Body of pancreas (tissue), 4 donors: Measurements from ENCODE around the gene VAV2. TPM values are rescaled to one million over a fixed set of nuclear protein-coding genes. Genes with fewer than 3 reads are reported as not detected.

ENCODE experiments used
- ATAC-seq: fragments of 150-250 bp; one replicate; pipeline ENCODE4 v1.9.1; 2016
- DNase-seq, 4 donors: peaks; one replicate each; pipeline ENCODE4 v3.0.0-alpha.2; 2019
- H3K27ac ChIP-seq, 4 donors: fragments of 200-600 bp; sonication (generic); 1 replicate in 3 of 4; 2 replicates in 1 of 4; pipeline versions ENCODE4 v1.5.1 to v1.6.1; 2016 to 2019; ENCODE audit warnings: mild to moderate bottlenecking in 1 of 4, mixed read lengths in 1 of 4, moderate library complexity in 1 of 4
- H3K27me3 ChIP-seq, 2 donors: fragments of 200-600 bp; sonication (generic); one replicate each; pipeline ENCODE4 v1.6.0; 2016; ENCODE audit warnings: mild to moderate bottlenecking in 1 of 2
- H3K36me3 ChIP-seq, 2 donors: fragments of 200-600 bp; sonication (generic); replicated peaks in 1 of 2; 2 replicates each; pipeline ENCODE4 v1.5.1; 2016; ENCODE audit warnings: low read depth in 2 of 2; ENCODE audit not compliant: insufficient read depth in 1 of 2
- H3K4me1 ChIP-seq: fragments of 200-600 bp; sonication (generic); one replicate; pipeline ENCODE4 v1.6.0; 2016
- H3K4me3 ChIP-seq, 2 donors: fragments of 200-600 bp; sonication (generic); 1 replicate in 1 of 2; 2 replicates in 1 of 2; pipeline ENCODE4 v1.5.1; 2016 to 2019
- H3K9me3 ChIP-seq, 3 donors: fragments of 200-600 bp; sonication (generic); 1 replicate in 2 of 3; 2 replicates in 1 of 3; pipeline ENCODE4 v1.5.1; 2016
- POLR2A ChIP-seq, 3 donors: fragments of 450-650 bp; IDR thresholded peaks; one replicate each; pipeline ENCODE4 v1.6.1; 2016; ENCODE audit warnings: antibody characterized with exemption in 3 of 3, mild to moderate bottlenecking in 2 of 3
- whole genome bisulfite sequencing, 2 donors: methylation state at CpG; one replicate each; pipeline ENCODE4 v1.1.5; 2017; 5-methylcytosine and 5-hydroxymethylcytosine counted together
- intact Hi-C: fragments of 100-400 bp; cut with DNase I; formaldehyde crosslinking; loops from one replicate; pipeline ENCODE4 v1.15.1; 2023
- total RNA-seq, 2 donors: library from RNA; depleted of rRNA; stranded (reverse); fragments of >200 nt; gene quantifications; one replicate each; pipeline ENCODE4 v1.1.0, GENCODE V29; 2016
- TF ChIP-seq, protein P1 (sequence below), 7 experiments: fragments of 450-650 bp in 4 of 7; fragments of 200-600 bp in 3 of 7; sonication (generic) in 3 of 7; IDR thresholded peaks; one replicate each; pipeline ENCODE4 v1.5.1; 2016 to 2019; ENCODE audit warnings: antibody characterized with exemption in 7 of 7

The VAV2 gene
- total RNA-seq, 2 donors from 2014 or later = 31.6 to 32.3 TPM

DNA sequence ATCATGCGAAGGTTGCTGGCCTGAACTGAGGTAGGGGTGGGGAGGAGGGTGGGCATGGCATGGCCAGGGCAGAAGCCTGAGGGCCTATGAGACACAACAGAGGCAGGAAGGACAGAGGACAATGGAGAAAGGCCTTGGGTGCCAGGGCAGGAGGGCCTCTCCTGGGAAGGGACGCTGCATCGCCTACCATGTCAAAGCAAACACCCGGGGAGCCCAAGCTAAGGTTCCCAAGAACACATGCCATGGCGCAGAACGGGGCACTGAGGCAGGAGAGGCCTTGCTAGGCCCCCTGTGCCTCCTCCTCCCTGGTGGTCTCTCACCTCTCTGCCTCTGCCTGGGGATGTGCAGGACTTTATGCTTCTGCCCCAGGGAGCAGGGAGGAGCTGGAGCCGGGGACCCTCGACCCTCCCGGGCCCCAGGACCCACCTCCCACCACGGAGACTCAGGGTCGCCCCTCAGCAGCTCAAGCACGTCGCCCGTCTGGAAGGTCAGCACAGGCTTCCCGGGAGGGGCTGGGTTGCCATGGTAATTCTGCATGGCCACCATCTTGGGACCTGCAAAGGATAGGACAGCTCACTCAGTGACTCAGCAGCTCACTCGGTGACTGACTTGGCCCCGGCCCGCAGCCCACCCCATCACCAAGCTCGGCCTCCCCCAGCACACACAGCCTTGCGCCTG, 213.6 kb downstream of the VAV2 start:
- Histone ChIP-seq H3K27me3 (no peaks in the 10 kb centered on the region), H3K27ac (no peak overlapping the region), H3K4me1 (peaks cover 3% of the 10 kb centered on the region), H3K9me3 (no peaks in the 10 kb centered on the region), H3K4me3 (no peak overlapping the region), H3K36me3 (peaks cover 5 to 32% of the 10 kb centered on the region in 2 donors)
- intact Hi-C loops = no loop called here
- ATAC-seq (no peak), DNase-seq (no peak)
- 93 to 96% methylated on average over 10 to 17 of the region's 20 CpGs for WGBS, 2 donors
- TF ChIP-seq POLR2A (IDR thresholded peaks at IDR 0.05) = no peak

DNA sequence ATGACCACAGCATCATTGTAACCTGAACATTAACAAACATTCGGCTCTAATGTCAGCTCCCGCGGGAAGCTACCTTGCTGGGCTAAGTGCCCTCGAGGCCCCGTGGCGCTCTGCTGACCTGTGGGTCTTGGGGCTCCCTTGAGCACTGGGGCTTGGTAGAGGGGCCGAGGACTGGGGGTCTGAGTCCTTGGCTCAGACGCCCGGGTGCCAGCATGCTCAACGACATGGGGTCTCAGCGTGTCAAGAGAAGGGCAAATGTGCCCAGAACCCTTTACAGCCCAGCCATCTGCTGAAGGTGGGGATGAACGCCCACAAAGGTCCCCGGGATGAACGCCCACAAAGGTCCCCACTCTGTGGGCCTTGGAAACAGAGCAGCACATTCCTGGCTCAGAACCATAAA, 214.3 kb downstream of the VAV2 start:
- H3K27ac ChIP-seq = no peak overlapping the region
- H3K9me3 ChIP-seq = no peaks in the 10 kb centered on the region
- 92 to 93% methylated on average over 12 to 14 of the region's 14 CpGs for WGBS, 2 donors

DNA sequence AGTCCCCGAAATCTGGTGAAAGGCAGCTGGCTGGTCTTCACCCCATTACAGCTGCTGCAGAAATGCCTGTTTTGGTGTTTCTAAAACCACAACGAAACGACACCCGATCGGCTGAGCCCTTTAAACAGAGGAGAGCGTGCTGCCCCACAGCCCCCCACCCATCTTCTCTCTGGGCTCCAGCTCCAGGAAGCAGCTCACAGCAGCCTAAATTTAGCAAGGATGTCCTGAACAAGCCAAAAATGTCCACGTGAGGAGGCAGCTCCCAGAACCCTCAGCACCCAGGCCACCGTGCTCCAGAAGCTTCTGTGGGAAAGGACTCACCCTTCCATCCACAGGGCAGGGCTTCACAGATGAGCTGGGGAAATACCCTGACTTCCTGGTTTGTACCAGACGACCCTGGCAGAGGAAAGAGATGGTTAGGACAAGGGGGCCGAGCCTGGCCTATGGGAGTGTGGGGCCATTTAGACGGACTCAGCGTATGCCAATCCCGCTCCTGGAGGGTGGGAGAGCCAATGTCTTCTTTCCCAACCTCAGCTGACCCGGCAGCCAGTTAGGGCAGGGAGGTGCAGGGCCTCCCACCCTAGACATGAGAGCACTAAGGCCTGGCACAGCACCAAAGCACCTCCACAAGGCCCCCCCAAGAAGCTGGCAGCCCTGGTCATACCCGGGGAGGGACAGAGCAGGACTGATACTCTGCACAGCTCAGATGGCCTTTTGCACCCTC, 214.9 kb downstream of the VAV2 start:
- WGBS, 2 donors = 80 to 84% methylated on average over 10 to 14 of the region's 15 CpGs
- no peak for ATAC-seq
- Histone ChIP-seq H3K4me1 (peaks cover under 1% of the 10 kb centered on the region), H3K27ac (no peak overlapping the region), H3K9me3 (no peaks in the 10 kb centered on the region), H3K36me3 (peaks cover 5 to 30% of the 10 kb centered on the region in 2 donors), H3K27me3 (no peaks in the 10 kb centered on the region), H3K4me3 (no peak overlapping the region)
- intact Hi-C loops = no loop called here
- DNase-seq = no peak
- TF ChIP-seq, protein P1, sequence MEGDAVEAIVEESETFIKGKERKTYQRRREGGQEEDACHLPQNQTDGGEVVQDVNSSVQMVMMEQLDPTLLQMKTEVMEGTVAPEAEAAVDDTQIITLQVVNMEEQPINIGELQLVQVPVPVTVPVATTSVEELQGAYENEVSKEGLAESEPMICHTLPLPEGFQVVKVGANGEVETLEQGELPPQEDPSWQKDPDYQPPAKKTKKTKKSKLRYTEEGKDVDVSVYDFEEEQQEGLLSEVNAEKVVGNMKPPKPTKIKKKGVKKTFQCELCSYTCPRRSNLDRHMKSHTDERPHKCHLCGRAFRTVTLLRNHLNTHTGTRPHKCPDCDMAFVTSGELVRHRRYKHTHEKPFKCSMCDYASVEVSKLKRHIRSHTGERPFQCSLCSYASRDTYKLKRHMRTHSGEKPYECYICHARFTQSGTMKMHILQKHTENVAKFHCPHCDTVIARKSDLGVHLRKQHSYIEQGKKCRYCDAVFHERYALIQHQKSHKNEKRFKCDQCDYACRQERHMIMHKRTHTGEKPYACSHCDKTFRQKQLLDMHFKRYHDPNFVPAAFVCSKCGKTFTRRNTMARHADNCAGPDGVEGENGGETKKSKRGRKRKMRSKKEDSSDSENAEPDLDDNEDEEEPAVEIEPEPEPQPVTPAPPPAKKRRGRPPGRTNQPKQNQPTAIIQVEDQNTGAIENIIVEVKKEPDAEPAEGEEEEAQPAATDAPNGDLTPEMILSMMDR (IDR thresholded peaks at IDR 0.05) = no peak
- TF ChIP-seq POLR2A (IDR thresholded peaks at IDR 0.05) = no peak

More for the DNA sequence above, 214.3 kb downstream of the VAV2 start:
- intact Hi-C loops = no loop called here
- Histone ChIP-seq H3K36me3 (peaks cover 5 to 30% of the 10 kb centered on the region in 2 donors), H3K27me3 (no peaks in the 10 kb centered on the region), H3K4me3 (no peak overlapping the region), H3K4me1 (peaks cover 3% of the 10 kb centered on the region)
- ATAC-seq (no peak), DNase-seq (no peak)
- TF ChIP-seq, protein P1 (IDR thresholded peaks at IDR 0.05) = no peak
- no peak for TF ChIP-seq POLR2A (IDR thresholded peaks at IDR 0.05)

DNA sequence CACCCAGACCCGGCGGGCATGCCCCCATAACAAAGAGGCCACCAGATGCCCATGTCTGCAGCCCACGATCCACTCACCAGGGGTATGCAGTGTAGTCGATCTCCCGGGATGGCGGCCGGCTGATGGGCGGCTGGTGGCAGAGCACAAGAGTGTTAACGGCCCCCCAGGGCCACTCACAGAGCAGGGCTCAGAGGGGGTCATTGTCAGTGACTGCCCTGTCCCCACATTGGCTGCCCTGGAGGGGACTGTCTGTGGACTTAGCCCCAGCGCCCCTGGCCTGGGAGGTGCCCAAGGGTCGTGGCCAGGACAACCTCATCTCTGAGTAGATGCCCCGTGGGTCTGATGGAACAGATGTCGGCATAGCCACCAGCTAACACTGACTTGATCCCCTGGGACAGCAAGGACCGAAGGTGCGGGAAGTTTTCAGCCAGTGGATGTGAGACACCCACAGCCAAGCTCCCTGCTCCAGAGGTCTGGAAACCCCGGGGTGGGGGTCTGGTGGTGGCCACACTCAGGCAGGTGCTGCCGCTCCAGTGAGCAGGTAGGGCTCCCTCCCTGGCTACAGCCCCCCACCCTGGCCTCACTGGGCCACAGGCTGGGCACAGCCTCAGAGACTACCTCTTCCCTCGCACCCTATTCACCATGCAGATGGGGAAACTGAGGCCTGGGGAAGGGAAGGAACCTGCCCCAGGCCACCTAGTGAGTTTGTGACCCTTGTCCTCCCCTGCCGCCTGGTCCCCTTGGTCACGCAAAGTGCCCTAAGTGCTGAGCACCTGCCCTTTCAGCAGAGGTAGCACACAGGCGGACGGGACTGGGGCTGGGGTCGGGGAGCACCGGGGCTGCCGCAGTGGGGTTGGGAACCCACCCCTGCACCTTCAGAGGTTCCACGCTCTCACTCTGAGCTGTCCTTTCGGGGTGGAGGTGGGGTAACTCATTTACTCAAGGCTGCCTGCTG, 215.9 kb downstream of the VAV2 start:
- no peaks in the 10 kb centered on the region for H3K9me3 ChIP-seq
- no peak overlapping the region for H3K4me3 ChIP-seq
- H3K27me3 ChIP-seq = no peaks in the 10 kb centered on the region
- no peak for TF ChIP-seq POLR2A (IDR thresholded peaks at IDR 0.05)
- TF ChIP-seq, protein P1 (IDR thresholded peaks at IDR 0.05) = no peak
- H3K27ac ChIP-seq = no peak overlapping the region
- WGBS, 2 donors = 92 to 96% methylated on average over 7 to 25 of the region's 27 CpGs
- peaks cover 5 to 30% of the 10 kb centered on the region in 2 donors for H3K36me3 ChIP-seq
- no peak for DNase-seq
- intact Hi-C loops = no loop called here
- no peak for ATAC-seq
- peaks cover 11% of the 10 kb centered on the region for H3K4me1 ChIP-seq

DNA sequence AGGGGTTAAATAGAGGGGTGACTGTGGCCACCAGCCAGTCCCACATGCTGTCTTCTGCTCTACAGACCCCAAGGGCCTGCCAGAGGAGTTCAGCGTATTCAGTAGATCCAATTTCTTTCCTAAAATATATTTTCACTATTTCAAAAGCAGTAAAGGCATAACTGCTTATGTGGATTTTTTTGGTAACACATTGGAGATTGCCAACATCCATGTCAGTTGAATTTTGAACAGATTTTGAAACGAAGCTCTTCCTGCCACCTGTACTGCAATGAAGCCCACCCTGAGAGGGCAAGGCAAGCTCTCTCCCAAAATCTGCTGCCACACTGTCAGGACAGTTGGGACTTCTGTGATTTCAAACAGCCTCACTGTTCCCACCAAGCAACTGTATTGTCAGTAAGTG, 216.8 kb downstream of the VAV2 start:
- H3K36me3 ChIP-seq = peaks cover 5 to 30% of the 10 kb centered on the region in 2 donors
- TF ChIP-seq, protein P1 (IDR thresholded peaks at IDR 0.05) = no peak
- no peak for TF ChIP-seq POLR2A (IDR thresholded peaks at IDR 0.05)
- no peaks in the 10 kb centered on the region for H3K9me3 ChIP-seq
- peaks cover 20% of the 10 kb centered on the region for H3K4me1 ChIP-seq
- intact Hi-C loops = no loop called here
- 72 to 94% methylated on average over 1 to 2 of the region's 2 CpGs for WGBS, 2 donors
- H3K27ac ChIP-seq = no peak overlapping the region
- H3K4me3 ChIP-seq = no peak overlapping the region
- no peaks in the 10 kb centered on the region for H3K27me3 ChIP-seq
- ATAC-seq (no peak), DNase-seq (no peak)
